ENCODE results near the gene OR52E2. TPM values are rescaled to one million over a fixed set of nuclear protein-coding genes. Genes with fewer than 3 reads are reported as not detected.

Gene OR52E2
- total RNA-seq, 2 donors from 2014 or later, result not detected

DNA sequence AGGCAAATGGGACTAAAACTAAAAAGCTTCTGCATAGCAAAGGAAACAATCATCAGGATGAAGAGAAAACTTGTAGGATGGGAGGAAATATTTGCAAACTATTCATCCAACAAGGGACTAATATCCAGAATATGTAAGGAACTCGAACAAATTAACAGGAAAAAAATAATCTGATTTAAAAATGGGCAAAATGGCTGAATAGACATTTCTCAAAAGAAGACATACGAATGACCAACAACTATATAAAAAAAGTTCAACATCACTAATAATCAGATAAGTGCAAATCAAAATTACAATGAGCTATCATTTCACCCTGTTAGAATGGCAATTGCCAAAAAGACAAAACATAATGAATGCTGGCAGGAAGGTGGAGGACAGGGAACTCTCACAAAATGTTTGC lies 22.0 kb upstream of the OR52E2 start:
- 90% methylated on average over 2 of the region's 2 CpGs; no CpG with 5 or more reads in 1 of the 2 experiments for WGBS, 2 experiments (ENCODE audit: insufficient coverage in 1 of 2, insufficient read length in 1 of 2)

DNA sequence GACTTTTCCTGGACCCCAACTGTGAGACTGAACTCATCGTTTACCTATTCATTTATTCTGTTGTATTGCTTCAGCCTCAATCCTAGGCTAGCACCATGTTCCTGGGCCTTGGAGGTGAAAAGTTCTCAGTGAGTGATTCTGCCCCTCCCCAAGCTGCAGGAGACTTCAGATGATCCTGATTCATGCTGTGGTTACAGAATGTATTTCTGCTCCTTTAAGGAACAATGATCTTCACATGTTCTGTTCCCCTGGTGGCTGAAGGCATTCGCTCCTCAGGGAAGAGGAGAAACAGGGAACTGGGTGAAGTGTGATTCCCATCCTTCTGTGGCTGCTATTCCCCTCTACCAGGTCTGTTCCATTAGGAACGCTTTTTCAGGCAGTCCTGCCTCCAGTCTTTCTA lies 12.4 kb upstream of the OR52E2 start:
- Histone ChIP-seq H3K4me1 (ENCODE audit: control insufficient read depth, insufficient read depth, low read length) (no peaks in the 10 kb centered on the region), H3K27ac (ENCODE audit: low read depth, low read length) (no peak overlapping the region), H3K9me3 (ENCODE audit: control insufficient read depth, low read length) (no peaks in the 10 kb centered on the region), H3K36me3 (ENCODE audit: control insufficient read depth, insufficient read depth, low read length) (no peaks in the 10 kb centered on the region), H3K9ac (ENCODE audit: extremely low read depth, low read length, poor library complexity, severe bottlenecking) (no peak overlapping the region), H3K4me3 (ENCODE audit: low read length) (no peak overlapping the region), H3K27me3 (ENCODE audit: control insufficient read depth, insufficient read depth, low read length, poor library complexity, severe bottlenecking) (no peaks in the 10 kb centered on the region)
- no peaks in the 10 kb centered on the region for H3K27me3 Mint-ChIP-seq (ENCODE audit: insufficient read depth)
- peaks cover 4% of the 10 kb centered on the region for H3K4me1 Mint-ChIP-seq
- no peaks in the 10 kb centered on the region for H3K9me3 Mint-ChIP-seq
- WGBS, 2 experiments (ENCODE audit: insufficient coverage in 1 of 2, insufficient read length in 1 of 2), result 71 to 80% methylated on average over 1 to 3 of the region's 3 CpGs
- no peaks in the 10 kb centered on the region for H3K36me3 Mint-ChIP-seq (ENCODE audit: low read depth)
- DNase-seq, result peak; percentile 66
- peak; percentile 50 for TF ChIP-seq CTCF (conservative IDR thresholded peaks at IDR 0.05)
- H3K4me3 Mint-ChIP-seq, result no peak overlapping the region
- no peak overlapping the region for H3K27ac Mint-ChIP-seq

More for the DNA sequence above, 22.0 kb upstream of the OR52E2 start:
- no peaks in the 10 kb centered on the region for H3K9me3 ChIP-seq (ENCODE audit: control insufficient read depth, low read length)
- no peak overlapping the region for H3K4me3 ChIP-seq (ENCODE audit: low read length)
- H3K27me3 Mint-ChIP-seq (ENCODE audit: insufficient read depth), result no peaks in the 10 kb centered on the region
- no peaks in the 10 kb centered on the region for H3K4me1 Mint-ChIP-seq
- DNase-seq, result no peak
- H3K27ac ChIP-seq (ENCODE audit: low read depth, low read length), result no peak overlapping the region
- H3K4me3 Mint-ChIP-seq, result no peak overlapping the region
- no peak overlapping the region for H3K27ac Mint-ChIP-seq
- no peaks in the 10 kb centered on the region for H3K4me1 ChIP-seq (ENCODE audit: control insufficient read depth, insufficient read depth, low read length)
- H3K9ac ChIP-seq (ENCODE audit: extremely low read depth, low read length, poor library complexity, severe bottlenecking), result no peak overlapping the region
- no peak for TF ChIP-seq CTCF (conservative IDR thresholded peaks at IDR 0.05)
- no peaks in the 10 kb centered on the region for H3K27me3 ChIP-seq (ENCODE audit: control insufficient read depth, insufficient read depth, low read length, poor library complexity, severe bottlenecking)
- H3K9me3 Mint-ChIP-seq, result no peaks in the 10 kb centered on the region
- H3K36me3 ChIP-seq (ENCODE audit: control insufficient read depth, insufficient read depth, low read length), result no peaks in the 10 kb centered on the region
- H3K36me3 Mint-ChIP-seq (ENCODE audit: low read depth), result no peaks in the 10 kb centered on the region

DNA sequence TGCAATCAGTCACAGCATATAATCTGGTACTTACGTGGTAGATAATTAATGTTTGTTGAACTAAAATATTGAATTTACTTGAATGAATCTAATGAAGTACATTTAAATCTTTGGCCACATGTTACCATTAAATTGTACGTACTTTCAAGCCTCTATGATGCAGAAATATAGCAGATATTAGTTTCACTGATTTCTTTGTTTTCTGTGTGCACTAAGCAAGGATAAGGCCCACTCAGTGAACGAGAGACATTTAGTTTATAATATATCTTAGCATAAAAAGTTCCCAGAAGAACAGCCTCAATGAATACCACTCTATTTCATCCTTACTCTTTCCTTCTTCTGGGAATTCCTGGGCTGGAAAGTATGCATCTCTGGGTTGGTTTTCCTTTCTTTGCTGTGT lies 9.8 kb upstream of the OR52E2 start, which contains the start of gene OR52E1:
TSS of gene OR52E1 (plus strand) at position 301 of the 400 bp plus-strand sequence.
- DNase-seq, result no peak
- TF ChIP-seq CTCF (conservative IDR thresholded peaks at IDR 0.05), result no peak
- Histone ChIP-seq H3K4me1 (ENCODE audit: control insufficient read depth, insufficient read depth, low read length) (no peaks in the 10 kb centered on the region), H3K27ac (ENCODE audit: low read depth, low read length) (no peak within 1 kb of the TSS), H3K27me3 (ENCODE audit: control insufficient read depth, insufficient read depth, low read length, poor library complexity, severe bottlenecking) (no peaks in the 10 kb centered on the region), H3K9ac (ENCODE audit: extremely low read depth, low read length, poor library complexity, severe bottlenecking) (no peak within 1 kb of the TSS), H3K9me3 (ENCODE audit: control insufficient read depth, low read length) (no peaks in the 10 kb centered on the region), H3K4me3 (ENCODE audit: low read length) (no peak within 1 kb of the TSS), H3K36me3 (ENCODE audit: control insufficient read depth, insufficient read depth, low read length) (no peaks in the 10 kb centered on the region)
- no peaks in the 10 kb centered on the region for H3K9me3 Mint-ChIP-seq
- no peak within 1 kb of the TSS for H3K27ac Mint-ChIP-seq
- 92 to 100% methylated on average over 2 of the region's 3 CpGs for WGBS, 2 experiments (ENCODE audit: insufficient coverage in 1 of 2, insufficient read length in 1 of 2)
- no peaks in the 10 kb centered on the region for H3K36me3 Mint-ChIP-seq (ENCODE audit: low read depth)
- H3K27me3 Mint-ChIP-seq (ENCODE audit: insufficient read depth), result no peaks in the 10 kb centered on the region
- peaks cover 13% of the 10 kb centered on the region for H3K4me1 Mint-ChIP-seq
- H3K4me3 Mint-ChIP-seq, result no peak within 1 kb of the TSS

Data from endodermal cell (in vitro differentiated cells).